Measurements from ENCODE around the gene RNF167. TPM values are rescaled to one million over a fixed set of nuclear protein-coding genes. Genes with fewer than 3 reads are reported as not detected.

RNF167 gene
- 10 to 100 TPM; 32.0 to 42.0 TPM for total RNA-seq

GRCh38 chr17:4939796-4940554, at the start of gene RNF167, which contains the start of gene SLC25A11:
Gene RNF167 (plus strand): TSS chr17:4940268. CDS start chr17:4940910, 642 bp downstream.
Gene SLC25A11 (minus strand): TSS chr17:4940046. CDS start chr17:4939910, 136 bp downstream.

GRCh38 chr17:4899341-4900230, 40.5 kb upstream of the RNF167 start, which contains the start of gene C17orf107:
Gene C17orf107 (plus strand): TSS chr17:4899536. CDS start chr17:4899763, 227 bp downstream.

GRCh38 chr17:4903051-4903818, 36.8 kb upstream of the RNF167 start, which contains the start of gene CHRNE:
Gene CHRNE (minus strand): TSS chr17:4903098. CDS start chr17:4903063, 35 bp downstream.

GRCh38 chr17:4931963-4932362, 8.1 kb upstream of the RNF167 start, which contains the start of gene GP1BA:
Gene GP1BA (plus strand): TSS chr17:4932277. CDS start chr17:4932605, 328 bp downstream.

GRCh38 chr17:4948166-4948930, 8.3 kb downstream of the RNF167 start, which contains the start of gene PFN1:
Gene PFN1 (minus strand): TSS chr17:4948530. CDS start chr17:4948394, 136 bp downstream.

GRCh38 chr17:4950746-4951204, 10.7 kb downstream of the RNF167 start, which contains the start of gene ENO3:
Gene ENO3 (plus strand): TSS chr17:4951119. CDS start chr17:4951830, 711 bp downstream.

GRCh38 chr17:4967539-4968485, 27.7 kb downstream of the RNF167 start, which contains the start of gene SPAG7:
Gene SPAG7 (minus strand): TSS chr17:4967817. CDS start chr17:4967804, 13 bp downstream.

GRCh38 chr17:4986951-4987766, 47.1 kb downstream of the RNF167 start, which contains the start of gene CAMTA2:
Gene CAMTA2 (minus strand): TSS chr17:4987675. CDS start chr17:4986222, 1,453 bp downstream.

Small RNA genes lying within 50 kb of the gene (small RNA-seq; reads per million reads assigned to genes)
- gene MIR6864 (0 to 0.23 reads per million in 2 donors), gene MIR6865 (0 to 0.09 reads per million in 2 donors)

Other genes starting within 250 kb of the RNF167 start
- gene PELP1, start 236.1 kb upstream of the RNF167 start, total RNA-seq: 10 to 100 TPM; 24.4 to 31.6 TPM
- 1 to 10 TPM; 8.3 to 9.7 TPM for gene ARRB2, start 229.6 kb upstream of the RNF167 start, total RNA-seq
- gene MED11, start 208.8 kb upstream of the RNF167 start, total RNA-seq: 10 to 100 TPM; 17.0 to 18.2 TPM
- gene ZMYND15, start 200.4 kb upstream of the RNF167 start, total RNA-seq: under 1 TPM; under 0.01 to 0.69 TPM
- 1 to 10 TPM; 1.7 to 6.5 TPM for gene CXCL16, start 200.3 kb upstream of the RNF167 start, total RNA-seq
- not detected for gene TM4SF5, start 168.4 kb upstream of the RNF167 start, total RNA-seq
- not detected for gene VMO1, start 153.9 kb upstream of the RNF167 start, total RNA-seq
- not detected for gene GLTPD2, start 151.3 kb upstream of the RNF167 start, total RNA-seq
- gene PSMB6, start 144.1 kb upstream of the RNF167 start, total RNA-seq: 100 to 1,000 TPM; 137 to 165 TPM
- 10 to 100 TPM in 1 of 2 donors, 1 to 10 TPM in 1; 8.9 to 10.3 TPM for gene PLD2, start 133.1 kb upstream of the RNF167 start, total RNA-seq
- 10 to 100 TPM; 37.6 to 40.6 TPM for gene MINK1, start 106.9 kb upstream of the RNF167 start, total RNA-seq
- under 1 TPM in 1 of 2 donors, not detected in 1; 0.69 TPM for gene C17orf107, start 40.7 kb upstream of the RNF167 start, total RNA-seq
- gene CHRNE, start 37.2 kb upstream of the RNF167 start, total RNA-seq: under 1 TPM in 1 of 2 donors, not detected in 1; 0.69 TPM
- not detected for gene GP1BA, start 8.0 kb upstream of the RNF167 start, total RNA-seq
- 100 to 1,000 TPM in 1 of 2 donors, 10 to 100 TPM in 1; 92.9 to 111 TPM for gene SLC25A11, start 222 bp upstream of the RNF167 start, total RNA-seq
- gene PFN1, start 8.3 kb downstream of the RNF167 start, total RNA-seq: 100 to 1,000 TPM; 444 to 707 TPM
- 1 to 10 TPM; 2.7 to 5.5 TPM for gene ENO3, start 10.9 kb downstream of the RNF167 start, total RNA-seq
- gene SPAG7, start 27.5 kb downstream of the RNF167 start, total RNA-seq: 10 to 100 TPM; 22.4 to 30.0 TPM
- gene CAMTA2, start 47.4 kb downstream of the RNF167 start, total RNA-seq: 10 to 100 TPM in 1 of 2 donors, 1 to 10 TPM in 1; 9.0 to 20.0 TPM
- under 1 TPM; under 0.01 to 0.69 TPM for gene INCA1, start 57.3 kb downstream of the RNF167 start, total RNA-seq
- gene KIF1C, start 57.7 kb downstream of the RNF167 start, total RNA-seq: 10 to 100 TPM; 25.1 to 29.6 TPM
- not detected for gene SLC52A1, start 95.2 kb downstream of the RNF167 start, total RNA-seq
- gene ZFP3, start 138.2 kb downstream of the RNF167 start, total RNA-seq: 1 to 10 TPM in 1 of 2 donors, under 1 TPM in 1; 0.67 to 1.7 TPM
- gene ZNF232, start 171.6 kb downstream of the RNF167 start, total RNA-seq: 1 to 10 TPM; 5.2 to 8.7 TPM
- not detected for gene USP6, start 175.8 kb downstream of the RNF167 start, total RNA-seq

Data from melanocyte of skin (primary cell).